HEK293T (cell line): ENCODE measurements around the gene EXD2.

Experiments used
- CTCF ChIA-PET: fragments of 350-600 bp; formaldehyde crosslinking; extraction: SDS; loops from one replicate; lab custom pipeline; 2021; ENCODE audit warnings: antibody characterized with exemption, inconsistent platforms; lab: Yijun Ruan, JAX
- POLR2A ChIA-PET: fragments of 350-600 bp; formaldehyde crosslinking; extraction: SDS; loops from one replicate; lab custom pipeline; 2020; ENCODE audit warnings: antibody characterized with exemption, inconsistent platforms; lab: Yijun Ruan, JAX
- DNase-seq: peaks from one replicate; pipeline ENCODE4 v3.0.0; 2012; ENCODE audit warnings: mixed read lengths; ENCODE audit errors: extremely low spot score
- ARNT ChIP-seq: fragments of 450-650 bp; IDR thresholded peaks from 2 replicates; pipeline ENCODE4 v1.6.1; 2017; ENCODE audit warnings: mild to moderate bottlenecking
- BHLHE40 ChIP-seq: fragments of 450-650 bp; IDR thresholded peaks from 2 replicates; pipeline ENCODE4 v1.6.1; 2016; ENCODE audit warnings: mild to moderate bottlenecking, moderate library complexity, borderline replicate concordance
- CTBP1 ChIP-seq: fragments of 450-650 bp; IDR thresholded peaks from 2 replicates; pipeline ENCODE4 v1.6.1; 2016; ENCODE audit warnings: borderline replicate concordance
- ELF4 ChIP-seq: fragments of 450-650 bp; IDR thresholded peaks from 2 replicates; pipeline ENCODE4 v1.6.1; 2017; ENCODE audit warnings: antibody characterized with exemption
- FOXA1 ChIP-seq: fragments of 450-650 bp; IDR thresholded peaks from 2 replicates; pipeline ENCODE4 v1.6.1; 2016; ENCODE audit warnings: mild to moderate bottlenecking
- FOXK2 ChIP-seq: fragments of 450-650 bp; IDR thresholded peaks from 2 replicates; pipeline ENCODE4 v1.6.1; 2016; ENCODE audit warnings: mild to moderate bottlenecking
- FOXM1 ChIP-seq: fragments of 450-650 bp; IDR thresholded peaks from 2 replicates; pipeline ENCODE4 v1.6.1; 2017; ENCODE audit warnings: mild to moderate bottlenecking, borderline replicate concordance
- HDGF ChIP-seq: fragments of 450-650 bp; IDR thresholded peaks from 2 replicates; pipeline ENCODE4 v1.6.1; 2017; ENCODE audit warnings: antibody characterized with exemption, borderline replicate concordance
- L3MBTL2 ChIP-seq: fragments of 450-650 bp; conservative IDR thresholded peaks from 2 replicates; pipeline ENCODE4 v1.6.1; 2016; ENCODE audit warnings: mild to moderate bottlenecking
- LEF1 ChIP-seq: fragments of 450-650 bp; IDR thresholded peaks from 2 replicates; pipeline ENCODE4 v1.6.1; 2017; ENCODE audit warnings: mild to moderate bottlenecking, borderline replicate concordance
- NFRKB ChIP-seq: fragments of 450-650 bp; IDR thresholded peaks from 2 replicates; pipeline ENCODE4 v1.6.1; 2016; ENCODE audit warnings: mild to moderate bottlenecking, moderate library complexity
- PKNOX1 ChIP-seq: fragments of 450-650 bp; IDR thresholded peaks from 2 replicates; pipeline ENCODE4 v1.6.1; 2016
- SP1 ChIP-seq: fragments of 450-650 bp; IDR thresholded peaks from 2 replicates; pipeline ENCODE4 v1.6.1; 2017
- SUZ12 ChIP-seq: fragments of 450-650 bp; IDR thresholded peaks from 2 replicates; pipeline ENCODE4 v1.6.1; 2016; ENCODE audit warnings: mild to moderate bottlenecking
- TARDBP ChIP-seq: fragments of 450-650 bp; IDR thresholded peaks from 2 replicates; pipeline ENCODE4 v1.6.1; 2016
- ZNF384 ChIP-seq: fragments of 450-650 bp; IDR thresholded peaks from 2 replicates; pipeline ENCODE4 v1.6.1; 2016

The EXD2 gene, protein sequence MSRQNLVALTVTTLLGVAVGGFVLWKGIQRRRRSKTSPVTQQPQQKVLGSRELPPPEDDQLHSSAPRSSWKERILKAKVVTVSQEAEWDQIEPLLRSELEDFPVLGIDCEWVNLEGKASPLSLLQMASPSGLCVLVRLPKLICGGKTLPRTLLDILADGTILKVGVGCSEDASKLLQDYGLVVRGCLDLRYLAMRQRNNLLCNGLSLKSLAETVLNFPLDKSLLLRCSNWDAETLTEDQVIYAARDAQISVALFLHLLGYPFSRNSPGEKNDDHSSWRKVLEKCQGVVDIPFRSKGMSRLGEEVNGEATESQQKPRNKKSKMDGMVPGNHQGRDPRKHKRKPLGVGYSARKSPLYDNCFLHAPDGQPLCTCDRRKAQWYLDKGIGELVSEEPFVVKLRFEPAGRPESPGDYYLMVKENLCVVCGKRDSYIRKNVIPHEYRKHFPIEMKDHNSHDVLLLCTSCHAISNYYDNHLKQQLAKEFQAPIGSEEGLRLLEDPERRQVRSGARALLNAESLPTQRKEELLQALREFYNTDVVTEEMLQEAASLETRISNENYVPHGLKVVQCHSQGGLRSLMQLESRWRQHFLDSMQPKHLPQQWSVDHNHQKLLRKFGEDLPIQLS

DNA sequence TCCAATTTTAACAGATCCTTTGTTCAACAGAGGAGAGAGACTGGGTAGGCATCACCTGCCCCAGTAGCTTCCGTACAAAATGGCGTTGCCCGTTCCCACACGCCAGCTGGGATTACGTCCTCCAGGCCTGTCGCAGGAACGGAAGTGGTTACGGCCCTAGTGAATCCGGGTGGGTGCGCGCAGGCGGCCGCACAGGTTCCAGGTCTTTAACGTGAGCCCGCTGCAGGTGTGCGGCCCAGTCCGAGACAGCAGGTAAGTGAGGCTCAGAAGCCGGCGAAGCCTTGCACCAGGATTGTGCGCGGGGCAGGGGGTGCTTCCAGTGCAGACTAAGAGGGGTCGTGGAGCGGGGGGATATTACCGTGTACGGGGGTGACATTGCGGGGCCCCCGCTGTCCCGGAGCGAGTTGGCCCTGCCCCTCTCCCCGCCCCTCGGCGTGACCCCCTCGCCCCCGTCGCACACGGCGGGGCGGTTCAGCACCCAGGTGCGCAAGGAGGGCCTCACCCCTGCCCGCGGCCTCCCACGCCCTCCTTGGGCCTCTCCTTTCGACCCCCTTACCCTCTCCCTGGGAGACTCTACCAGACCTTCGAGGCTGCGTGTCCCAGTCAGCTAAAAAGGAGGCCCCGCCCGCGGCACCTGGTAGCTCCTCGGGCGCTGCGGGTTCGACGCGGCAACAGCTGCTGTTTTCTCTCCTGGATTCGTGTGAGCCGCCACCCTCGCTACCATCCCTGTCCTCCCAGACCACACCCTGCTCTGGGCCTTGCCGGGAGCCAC is at the start of gene EXD2:
TSS of gene EXD2 (plus strand) at position 159 of the 772 bp plus-strand sequence. CDS start 17,973 bp downstream, outside the sequence.
- CTCF ChIA-PET, result interaction anchor here (0.6 kb wide), 1 partner anchor 12 kb away, joined by 3 read pairs; no protein-coding TSS in a partner anchor
- TF ChIP-seq SUZ12 (no peak), SP1 (no peak), ARNT (no peak), CTBP1 (peak; percentile 87), FOXM1 (no peak), TARDBP (no peak), NFRKB (peak; percentile 86), HDGF (no peak), FOXA1 (no peak), BHLHE40 (no peak), L3MBTL2 (peak; percentile 66)
- peak; percentile 91 for DNase-seq
- POLR2A ChIA-PET, result interaction anchor here (0.6 to 2.0 kb wide), 8 partner anchors 10 to 207 kb away, joined by 3 to 8 read pairs (median 4); partner anchors contain the start of genes ERH and SLC39A9

DNA sequence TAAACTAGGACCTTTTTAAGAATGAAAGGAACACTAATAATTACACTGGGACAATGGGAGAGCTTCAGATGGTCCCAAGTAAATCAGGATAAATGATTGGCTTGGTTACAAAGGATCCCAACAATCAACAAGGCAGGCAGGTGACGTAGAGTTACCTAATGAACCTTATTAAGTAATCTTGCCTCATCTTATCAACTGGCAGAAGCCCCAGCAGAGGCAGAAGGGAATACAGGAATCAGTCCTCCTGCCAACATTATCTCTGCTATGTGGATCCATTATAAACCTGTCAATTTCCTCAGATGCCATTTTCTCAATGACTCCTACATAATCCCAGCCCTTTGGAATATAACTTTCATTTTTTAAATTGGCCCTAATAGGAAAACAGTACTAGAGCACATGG is 49.7 kb upstream of the EXD2 start:
- ChIA-PET POLR2A (no interaction called here), CTCF (interaction anchor here (0.6 kb wide), 1 partner anchor 12 kb away, joined by 6 read pairs; no protein-coding TSS in a partner anchor)
- TF ChIP-seq FOXA1 (no peak), ARNT (no peak), SUZ12 (no peak), LEF1 (no peak), SP1 (no peak), L3MBTL2 (no peak), NFRKB (no peak), FOXM1 (no peak), FOXK2 (no peak), BHLHE40 (no peak), CTBP1 (no peak), ZNF384 (no peak), TARDBP (no peak)
- no peak for DNase-seq

- ChIA-PET CTCF (no interaction called here), POLR2A (no interaction called here)
- TF ChIP-seq CTBP1, result no peak
- TF ChIP-seq SP1, result no peak
- no peak for TF ChIP-seq PKNOX1
- TF ChIP-seq FOXK2, result no peak
- TF ChIP-seq ZNF384, result no peak
- no peak for TF ChIP-seq BHLHE40
- no peak for TF ChIP-seq SUZ12
- no peak for TF ChIP-seq FOXA1
- no peak for DNase-seq
Measured at GRCh38 chr14:69142101-69142500, 49.2 kb upstream of the EXD2 start.

DNA sequence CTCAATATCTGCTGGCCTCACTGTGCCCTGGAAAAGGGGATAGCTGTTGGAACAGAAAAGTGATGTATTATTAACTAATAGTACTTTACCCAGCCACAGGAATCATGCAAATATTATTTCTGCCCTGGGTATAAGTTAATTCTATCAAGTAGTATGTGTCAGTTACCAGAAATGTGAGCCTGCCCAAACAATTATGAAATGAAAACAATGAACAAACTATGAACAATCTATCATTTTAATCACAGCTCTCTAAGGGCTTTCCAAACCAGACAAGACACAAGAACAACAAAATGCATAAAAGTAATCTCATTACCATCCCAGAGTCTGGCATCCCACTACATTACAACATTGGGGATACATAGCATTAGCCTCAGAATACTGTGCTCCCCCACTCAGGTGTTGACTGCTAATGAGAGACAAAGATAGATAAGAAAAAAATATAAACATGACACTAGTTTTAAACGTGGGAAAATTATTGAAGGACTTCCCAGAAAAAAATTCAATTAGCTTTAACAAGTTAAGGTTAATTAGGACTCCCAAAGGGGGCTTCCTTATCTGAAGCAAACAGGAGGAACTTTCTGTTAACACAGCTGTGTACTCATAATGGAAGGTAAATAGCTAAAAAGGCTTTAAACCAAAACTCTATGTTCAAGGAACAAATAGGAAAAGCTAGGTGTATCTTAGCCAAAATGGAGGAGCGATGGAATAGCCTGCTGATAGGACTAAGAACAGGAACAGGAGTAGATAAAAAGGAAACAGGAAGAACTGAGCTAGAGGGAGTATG is 41.6 kb upstream of the EXD2 start:
- POLR2A ChIA-PET, result interaction anchor here (1.2 kb wide), 1 partner anchor 17 kb away, joined by 3 read pairs; no protein-coding TSS in a partner anchor

More for the DNA sequence above, 41.6 kb upstream of the EXD2 start:
- CTCF ChIA-PET, result interaction anchor here (3.8 kb wide), 1 partner anchor 19 kb away, joined by 21 read pairs; no protein-coding TSS in a partner anchor
- TF ChIP-seq SUZ12, result no peak
- no peak for TF ChIP-seq ZNF384
- no peak for TF ChIP-seq NFRKB
- TF ChIP-seq CTBP1, result no peak
- no peak for TF ChIP-seq FOXA1
- TF ChIP-seq FOXK2, result no peak
- TF ChIP-seq HDGF, result no peak
- no peak for TF ChIP-seq TARDBP
- no peak for TF ChIP-seq ELF4
- TF ChIP-seq PKNOX1, result no peak
- no peak for TF ChIP-seq LEF1
- TF ChIP-seq L3MBTL2, result no peak
- no peak for TF ChIP-seq FOXM1
- TF ChIP-seq SP1, result no peak
- TF ChIP-seq ARNT, result no peak
- TF ChIP-seq BHLHE40, result no peak
- DNase-seq, result no peak
